HCT116 (cell line): ENCODE data around the gene ALG2. TPM values are rescaled to one million over a fixed set of nuclear protein-coding genes. Genes with fewer than 3 reads are reported as not detected.

ENCODE experiments used
- ATAC-seq: fragments of 200-7000 bp; cut with Tn5 transposase; 2 replicates; pipeline ENCODE4 v1.9.1; 2020; ENCODE audit warnings: mild to moderate bottlenecking, moderate library complexity
- BruUV-seq: library from RNA; stranded (reverse); fragments of 400-500 nt; replicated peaks from 2 replicates; lab custom pipeline; 2021; lab: Mats Ljungman, UMichigan
- CTCF ChIA-PET: fragments of 300-600 bp; sonication (Branson Sonifier 250); formaldehyde crosslinking; loops from one replicate; lab custom pipeline; 2021; ENCODE audit warnings: antibody characterized with exemption; lab: Charles Lee
- POLR2A ChIA-PET: fragments of 300-600, 350-600 bp; sonication (Branson Sonifier 250); formaldehyde crosslinking; loops from one replicate; lab custom pipeline; 2021; ENCODE audit warnings: antibody characterized with exemption; lab: Charles Lee
- RAD21 ChIA-PET, 2 experiments: fragments of 300-600 bp; sonication (Branson Sonifier 250); formaldehyde crosslinking; loops; one replicate each; lab custom pipeline; 2023; ENCODE audit warnings: low total read pairs in 2 of 2; ENCODE audit not compliant: uncharacterized antibody in 2 of 2, unreplicated experiment in 2 of 2, low non-redundant PET in 1 of 2; lab: Charles Lee
- DNase-seq: peaks from one replicate; pipeline ENCODE4 v3.0.0-alpha.2; 2010; ENCODE audit warnings: low read depth, low spot score
- H2AFZ ChIP-seq: fragments of 200-600 bp; shearing (Covaris generic), sonication (generic); 2 replicates; pipeline ENCODE4 v1.6.1; 2017; ENCODE audit warnings: low read depth, mixed run types, mixed read lengths, antibody characterized with exemption, low read length; ENCODE audit not compliant: poor library complexity, severe bottlenecking
- H3K27ac ChIP-seq: 2 replicates; pipeline ENCODE4 v1.5.1; 2012; ENCODE audit warnings: low read depth, low read length
- H3K27me3 ChIP-seq: fragments of 200-600 bp; sonication (generic); 2 replicates; pipeline ENCODE4 v1.6.1; 2016; ENCODE audit warnings: mixed run types, low read length, mixed read lengths; ENCODE audit not compliant: insufficient read depth
- H3K36me3 ChIP-seq, 2 experiments: fragments of 200-500 bp in 1 of 2; fragments of 200-600 bp in 1 of 2; sonication (Bioruptor generic) in 1 of 2; sonication (generic) in 1 of 2; 2 replicates each; pipeline versions ENCODE4 v1.5.1 to v1.6.1; 2014 to 2016; ENCODE audit warnings: low read length in 2 of 2, inconsistent platforms in 1 of 2, mixed read lengths in 1 of 2, mixed run types in 1 of 2; ENCODE audit not compliant: insufficient read depth in 2 of 2, control insufficient read depth in 1 of 2
- H3K4me1 ChIP-seq, 2 experiments: fragments of 200-600 bp in 1 of 2; sonication (generic) in 1 of 2; 2 replicates each; pipeline versions ENCODE4 v1.5.1 to v1.6.1; 2012 to 2017; ENCODE audit warnings: low read length in 2 of 2, inconsistent platforms in 1 of 2, mild to moderate bottlenecking in 1 of 2, mixed read lengths in 1 of 2, mixed run types in 1 of 2, moderate library complexity in 1 of 2; ENCODE audit not compliant: insufficient read depth in 2 of 2, control insufficient read depth in 1 of 2
- H3K4me2 ChIP-seq: fragments of 200-600 bp; sonication (generic); 2 replicates; pipeline ENCODE4 v1.6.1; 2017; ENCODE audit warnings: mixed run types, low read length, mixed read lengths
- H3K4me3 ChIP-seq, 2 experiments: fragments of 200-600 bp in 1 of 2; sonication (generic) in 1 of 2; replicated peaks in 1 of 2; 2 replicates each; pipeline ENCODE4 v1.5.1; 2011 to 2016; ENCODE audit warnings: low read length in 2 of 2, control low read depth in 1 of 2, low read depth in 1 of 2, mild to moderate bottlenecking in 1 of 2, mixed read lengths in 1 of 2, mixed run types in 1 of 2
- H3K79me2 ChIP-seq: fragments of 200-600 bp; sonication (generic); 2 replicates; pipeline ENCODE4 v1.6.1; 2017; ENCODE audit warnings: mild to moderate bottlenecking, mixed run types, low read length, moderate library complexity, mixed read lengths; ENCODE audit not compliant: insufficient read depth
- H3K9ac ChIP-seq: fragments of 200-600 bp; sonication (generic); 2 replicates; pipeline ENCODE4 v1.6.1; 2016; ENCODE audit warnings: low read length, mixed read lengths
- H3K9me2 ChIP-seq: fragments of 200-600 bp; sonication (generic), shearing (Covaris generic); 2 replicates; pipeline ENCODE4 v1.6.1; 2017; ENCODE audit warnings: mixed run types, mild to moderate bottlenecking, moderate library complexity; ENCODE audit not compliant: insufficient read depth
- H3K9me3 ChIP-seq, 2 experiments: fragments of 200-500 bp in 1 of 2; fragments of 200-600 bp in 1 of 2; sonication (Bioruptor generic) in 1 of 2; sonication (generic) in 1 of 2; 2 replicates each; pipeline ENCODE4 v1.6.1; 2014 to 2017; ENCODE audit warnings: low read length in 2 of 2, mixed read lengths in 2 of 2, inconsistent platforms in 1 of 2, low read depth in 1 of 2, mild to moderate bottlenecking in 1 of 2, mixed run types in 1 of 2, moderate library complexity in 1 of 2; ENCODE audit not compliant: control insufficient read depth in 1 of 2, insufficient read depth in 1 of 2
- H4K20me1 ChIP-seq: fragments of 200-600 bp; sonication (generic), shearing (Covaris generic); 2 replicates; pipeline ENCODE4 v1.6.1; 2017; ENCODE audit warnings: mixed run types, mild to moderate bottlenecking, moderate library complexity; ENCODE audit not compliant: insufficient read depth
- CBX3 ChIP-seq: IDR thresholded peaks from 2 replicates; pipeline ENCODE4 v1.6.1; 2012; ENCODE audit warnings: low read depth
- EGR1 ChIP-seq: IDR thresholded peaks from 2 replicates; pipeline ENCODE4 v1.6.1; 2012; ENCODE audit warnings: low read depth
- ELF1 ChIP-seq: IDR thresholded peaks from 2 replicates; pipeline ENCODE4 v1.6.1; 2012; ENCODE audit warnings: low read depth, borderline replicate concordance
- EZH2 ChIP-seq: fragments of 200-600 bp; sonication (generic); IDR thresholded peaks from 2 replicates; pipeline ENCODE4 v1.6.1; 2017; ENCODE audit warnings: antibody characterized with exemption, mixed run types
- EZH2phosphoT487 ChIP-seq: fragments of 200-600 bp; IDR thresholded peaks from 2 replicates; pipeline ENCODE4 v1.6.1; 2018; ENCODE audit warnings: antibody characterized with exemption, borderline replicate concordance
- FOSL1 ChIP-seq: IDR thresholded peaks from 2 replicates; pipeline ENCODE4 v1.6.1; 2012; ENCODE audit warnings: low read depth
- POLR2A ChIP-seq: IDR thresholded peaks from 2 replicates; pipeline ENCODE4 v1.7.0; 2011; ENCODE audit warnings: borderline replicate concordance; ENCODE audit not compliant: insufficient read depth, insufficient read length; ENCODE audit errors: extremely low read depth
- SIN3A ChIP-seq: IDR thresholded peaks from 2 replicates; pipeline ENCODE4 v1.6.1; 2012; ENCODE audit warnings: low read depth
- SP1 ChIP-seq: IDR thresholded peaks from 2 replicates; pipeline ENCODE4 v1.6.1; 2012; ENCODE audit warnings: low read depth
- TCF7L2 ChIP-seq: IDR thresholded peaks from 2 replicates; pipeline ENCODE4 v1.7.0; 2011; ENCODE audit warnings: borderline replicate concordance, inconsistent platforms; ENCODE audit not compliant: insufficient read depth, insufficient read length; ENCODE audit errors: extremely low read depth
- YY1 ChIP-seq: IDR thresholded peaks from 2 replicates; pipeline ENCODE4 v1.6.1; 2011; ENCODE audit warnings: low read length, low read depth, moderate library complexity, mild to moderate bottlenecking; ENCODE audit not compliant: insufficient replicate concordance; ENCODE audit errors: extremely low read depth
- ZFX ChIP-seq: fragments of 450-650 bp; IDR thresholded peaks from 2 replicates; pipeline ENCODE4 v1.6.1; 2017
- intact Hi-C: fragments of 100-400 bp; cut with micrococcal nuclease; formaldehyde crosslinking; loops from 2 replicates; pipeline ENCODE4 v1.10.0; 2022
- total RNA-seq: library from RNA; stranded (reverse); gene quantifications from one replicate; pipeline ENCODE4 v1.2.1, GENCODE V29; 2021; ENCODE audit not compliant: unreplicated experiment
- TF ChIP-seq, protein P1 (sequence below): IDR thresholded peaks from 2 replicates; pipeline ENCODE4 v1.6.1; 2012; ENCODE audit warnings: low read depth
- TF ChIP-seq, protein P2 (sequence below), 3 experiments: fragments of 200-600 bp in 1 of 3; sonication (generic) in 1 of 3; IDR thresholded peaks in 2 of 3; conservative IDR thresholded peaks in 1 of 3; 2 replicates each; pipeline ENCODE4 v1.5.1; 2012 to 2017; ENCODE audit warnings: low read depth in 2 of 3, low read length in 2 of 3, antibody characterized with exemption in 1 of 3, borderline replicate concordance in 1 of 3, control low read depth in 1 of 3, mild to moderate bottlenecking in 1 of 3, mixed read lengths in 1 of 3, mixed run types in 1 of 3, moderate library complexity in 1 of 3; ENCODE audit not compliant: insufficient read depth in 1 of 3
- TF ChIP-seq, protein P3 (sequence below): IDR thresholded peaks from 2 replicates; pipeline ENCODE4 v1.6.1; 2011; ENCODE audit warnings: mild to moderate bottlenecking, low read length, moderate library complexity; ENCODE audit not compliant: insufficient replicate concordance; ENCODE audit errors: extremely low read depth
- TF ChIP-seq, protein P4 (sequence below): IDR thresholded peaks from 2 replicates; pipeline ENCODE4 v1.6.1; 2012

ALG2 gene
- total RNA-seq, 1 experiment from 2014 or later, result 27.9 TPM

DNA sequence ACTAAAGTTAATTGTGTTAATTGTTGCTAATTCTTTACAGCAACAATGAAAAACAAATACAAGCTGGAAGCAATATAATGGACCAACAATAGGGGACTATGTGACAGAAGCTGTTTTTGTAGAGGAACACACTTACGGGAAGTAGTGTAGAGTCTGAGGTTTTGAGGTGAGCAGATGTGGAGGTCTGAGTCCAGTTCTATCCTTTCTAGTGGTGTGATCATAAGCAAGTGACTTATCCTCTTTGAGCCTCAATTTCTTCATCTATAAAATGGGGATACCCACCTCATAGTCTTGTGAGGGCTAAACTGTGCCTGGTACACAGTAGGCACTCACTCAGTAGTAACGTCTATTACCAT lies 28.3 kb downstream of the ALG2 start:
- RAD21 ChIA-PET, result no interaction called here
- Histone ChIP-seq H3K4me2 (no peak overlapping the region), H3K36me3 (no peaks in the 10 kb centered on the region), H2AFZ (no peak overlapping the region), H3K9me2 (no peaks in the 10 kb centered on the region), H3K4me3 (no peak overlapping the region), H3K4me1 (no peaks in the 10 kb centered on the region), H4K20me1 (no peaks in the 10 kb centered on the region), H3K9ac (no peak overlapping the region), H3K79me2 (no peaks in the 10 kb centered on the region), H3K27ac (no peak overlapping the region), H3K27me3 (peaks cover 4% of the 10 kb centered on the region; the same call in 1 of the 2 replicates), H3K9me3 (no peaks in the 10 kb centered on the region)
- TF ChIP-seq, protein P1, sequence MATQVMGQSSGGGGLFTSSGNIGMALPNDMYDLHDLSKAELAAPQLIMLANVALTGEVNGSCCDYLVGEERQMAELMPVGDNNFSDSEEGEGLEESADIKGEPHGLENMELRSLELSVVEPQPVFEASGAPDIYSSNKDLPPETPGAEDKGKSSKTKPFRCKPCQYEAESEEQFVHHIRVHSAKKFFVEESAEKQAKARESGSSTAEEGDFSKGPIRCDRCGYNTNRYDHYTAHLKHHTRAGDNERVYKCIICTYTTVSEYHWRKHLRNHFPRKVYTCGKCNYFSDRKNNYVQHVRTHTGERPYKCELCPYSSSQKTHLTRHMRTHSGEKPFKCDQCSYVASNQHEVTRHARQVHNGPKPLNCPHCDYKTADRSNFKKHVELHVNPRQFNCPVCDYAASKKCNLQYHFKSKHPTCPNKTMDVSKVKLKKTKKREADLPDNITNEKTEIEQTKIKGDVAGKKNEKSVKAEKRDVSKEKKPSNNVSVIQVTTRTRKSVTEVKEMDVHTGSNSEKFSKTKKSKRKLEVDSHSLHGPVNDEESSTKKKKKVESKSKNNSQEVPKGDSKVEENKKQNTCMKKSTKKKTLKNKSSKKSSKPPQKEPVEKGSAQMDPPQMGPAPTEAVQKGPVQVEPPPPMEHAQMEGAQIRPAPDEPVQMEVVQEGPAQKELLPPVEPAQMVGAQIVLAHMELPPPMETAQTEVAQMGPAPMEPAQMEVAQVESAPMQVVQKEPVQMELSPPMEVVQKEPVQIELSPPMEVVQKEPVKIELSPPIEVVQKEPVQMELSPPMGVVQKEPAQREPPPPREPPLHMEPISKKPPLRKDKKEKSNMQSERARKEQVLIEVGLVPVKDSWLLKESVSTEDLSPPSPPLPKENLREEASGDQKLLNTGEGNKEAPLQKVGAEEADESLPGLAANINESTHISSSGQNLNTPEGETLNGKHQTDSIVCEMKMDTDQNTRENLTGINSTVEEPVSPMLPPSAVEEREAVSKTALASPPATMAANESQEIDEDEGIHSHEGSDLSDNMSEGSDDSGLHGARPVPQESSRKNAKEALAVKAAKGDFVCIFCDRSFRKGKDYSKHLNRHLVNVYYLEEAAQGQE, result no peak
- TF ChIP-seq TCF7L2 (no peak), EZH2phosphoT487 (no peak), SIN3A (no peak), FOSL1 (no peak), EGR1 (no peak), YY1 (no peak), ELF1 (no peak), EZH2 (no peak), CBX3 (no peak), SP1 (no peak), POLR2A (no peak), ZFX (no peak)
- TF ChIP-seq, protein P2, sequence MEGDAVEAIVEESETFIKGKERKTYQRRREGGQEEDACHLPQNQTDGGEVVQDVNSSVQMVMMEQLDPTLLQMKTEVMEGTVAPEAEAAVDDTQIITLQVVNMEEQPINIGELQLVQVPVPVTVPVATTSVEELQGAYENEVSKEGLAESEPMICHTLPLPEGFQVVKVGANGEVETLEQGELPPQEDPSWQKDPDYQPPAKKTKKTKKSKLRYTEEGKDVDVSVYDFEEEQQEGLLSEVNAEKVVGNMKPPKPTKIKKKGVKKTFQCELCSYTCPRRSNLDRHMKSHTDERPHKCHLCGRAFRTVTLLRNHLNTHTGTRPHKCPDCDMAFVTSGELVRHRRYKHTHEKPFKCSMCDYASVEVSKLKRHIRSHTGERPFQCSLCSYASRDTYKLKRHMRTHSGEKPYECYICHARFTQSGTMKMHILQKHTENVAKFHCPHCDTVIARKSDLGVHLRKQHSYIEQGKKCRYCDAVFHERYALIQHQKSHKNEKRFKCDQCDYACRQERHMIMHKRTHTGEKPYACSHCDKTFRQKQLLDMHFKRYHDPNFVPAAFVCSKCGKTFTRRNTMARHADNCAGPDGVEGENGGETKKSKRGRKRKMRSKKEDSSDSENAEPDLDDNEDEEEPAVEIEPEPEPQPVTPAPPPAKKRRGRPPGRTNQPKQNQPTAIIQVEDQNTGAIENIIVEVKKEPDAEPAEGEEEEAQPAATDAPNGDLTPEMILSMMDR (IDR thresholded peaks at IDR 0.05 in 2 of 3, conservative IDR thresholded peaks at IDR 0.05 in 1 of 3; ENCODE audit: borderline replicate concordance in 1 of 3, insufficient read depth in 1 of 3, low read depth in 2 of 3, low read length in 2 of 3), result no peak
- TF ChIP-seq, protein P3, sequence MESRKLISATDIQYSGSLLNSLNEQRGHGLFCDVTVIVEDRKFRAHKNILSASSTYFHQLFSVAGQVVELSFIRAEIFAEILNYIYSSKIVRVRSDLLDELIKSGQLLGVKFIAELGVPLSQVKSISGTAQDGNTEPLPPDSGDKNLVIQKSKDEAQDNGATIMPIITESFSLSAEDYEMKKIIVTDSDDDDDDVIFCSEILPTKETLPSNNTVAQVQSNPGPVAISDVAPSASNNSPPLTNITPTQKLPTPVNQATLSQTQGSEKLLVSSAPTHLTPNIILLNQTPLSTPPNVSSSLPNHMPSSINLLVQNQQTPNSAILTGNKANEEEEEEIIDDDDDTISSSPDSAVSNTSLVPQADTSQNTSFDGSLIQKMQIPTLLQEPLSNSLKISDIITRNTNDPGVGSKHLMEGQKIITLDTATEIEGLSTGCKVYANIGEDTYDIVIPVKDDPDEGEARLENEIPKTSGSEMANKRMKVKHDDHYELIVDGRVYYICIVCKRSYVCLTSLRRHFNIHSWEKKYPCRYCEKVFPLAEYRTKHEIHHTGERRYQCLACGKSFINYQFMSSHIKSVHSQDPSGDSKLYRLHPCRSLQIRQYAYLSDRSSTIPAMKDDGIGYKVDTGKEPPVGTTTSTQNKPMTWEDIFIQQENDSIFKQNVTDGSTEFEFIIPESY, result no peak
- TF ChIP-seq, protein P4, sequence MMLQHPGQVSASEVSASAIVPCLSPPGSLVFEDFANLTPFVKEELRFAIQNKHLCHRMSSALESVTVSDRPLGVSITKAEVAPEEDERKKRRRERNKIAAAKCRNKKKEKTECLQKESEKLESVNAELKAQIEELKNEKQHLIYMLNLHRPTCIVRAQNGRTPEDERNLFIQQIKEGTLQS, result no peak
- BruUV-seq, result no TSS peak
- POLR2A ChIA-PET, result no interaction called here
- CTCF ChIA-PET, result no interaction called here
- intact Hi-C loops, result no loop called here
- no peak; the same call in 1 of the 2 replicates for ATAC-seq
- no peak for DNase-seq
